HepG2 (cell line): ENCODE measurements around the gene LRRC72. TPM values are rescaled to one million over a fixed set of nuclear protein-coding genes. Genes with fewer than 3 reads are reported as not detected.

Experiments used
- AHDC1 ChIP-seq: sonication (generic); formaldehyde crosslinking; IDR thresholded peaks from 2 replicates; pipeline ENCODE4 v1.5.1; 2020; ENCODE audit warnings: mild to moderate bottlenecking, missing genetic modification reagents, borderline replicate concordance
- ATRX ChIP-seq: sonication (generic); formaldehyde crosslinking; IDR thresholded peaks from 2 replicates; pipeline ENCODE4 v1.4.0; 2020; ENCODE audit warnings: missing genetic modification reagents, borderline replicate concordance
- DBP ChIP-seq: sonication (generic); formaldehyde crosslinking; IDR thresholded peaks from 2 replicates; pipeline ENCODE4 v1.4.0; 2020; ENCODE audit warnings: missing genetic modification reagents; ENCODE audit errors: not compliant biosample characterization
- MXD3 ChIP-seq: IDR thresholded peaks from 2 replicates; pipeline ENCODE4 v1.6.1; 2016; ENCODE audit warnings: mild to moderate bottlenecking, missing biosample characterization, missing genetic modification reagents
- PCBP1 ChIP-seq: fragments of 200-400 bp; formaldehyde crosslinking; IDR thresholded peaks from 2 replicates; pipeline ENCODE4 v1.6.1; 2017; ENCODE audit warnings: mild to moderate bottlenecking, low read depth, low read length, borderline replicate concordance
- XBP1 ChIP-seq: sonication (generic); formaldehyde crosslinking; IDR thresholded peaks from 2 replicates; pipeline ENCODE4 v1.5.0; 2020; ENCODE audit warnings: missing genetic modification reagents
- ZNF281 ChIP-seq: sonication (generic); formaldehyde crosslinking; IDR thresholded peaks from 2 replicates; pipeline ENCODE4 v1.4.0; 2020; ENCODE audit warnings: missing genetic modification reagents, borderline replicate concordance
- ZNF451 ChIP-seq: sonication (generic); formaldehyde crosslinking; IDR thresholded peaks from 2 replicates; pipeline ENCODE4 v1.5.0; 2020; ENCODE audit warnings: mild to moderate bottlenecking, missing genetic modification reagents
- ZNF513 ChIP-seq: sonication (generic); formaldehyde crosslinking; conservative IDR thresholded peaks from 2 replicates; pipeline ENCODE4 v1.5.0; 2020; ENCODE audit warnings: missing genetic modification reagents
- ZNF619 ChIP-seq: sonication (generic); formaldehyde crosslinking; IDR thresholded peaks from 2 replicates; pipeline ENCODE4 v1.4.0; 2020; ENCODE audit warnings: mild to moderate bottlenecking, missing genetic modification reagents
- polyA plus RNA-seq, 8 experiments: library from polyadenylated mRNA; depleted of rRNA in 3 of 8; stranded (reverse) in 7 of 8; unstranded in 1 of 8; fragments of >200 nt; fragmentation: Illumina TruSeq in 4 of 8; extraction: Trizol in 4 of 8; gene quantifications; 2 replicates each; pipeline versions ENCODE4 v1.2.1 to v1.2.3, GENCODE V29; 2011 to 2016; ENCODE audit warnings: low read depth in 4 of 8, missing spikeins in 1 of 8, mixed read lengths in 1 of 8; ENCODE audit not compliant: insufficient read depth in 1 of 8
- total RNA-seq, 5 experiments: library from RNA; depleted of rRNA; stranded (reverse); fragments of >200 nt; fragmentation: Illumina TruSeq; extraction: Trizol; gene quantifications; 2 replicates each; pipeline ENCODE4 v1.2.3, GENCODE V29; 2016; ENCODE audit warnings: low read depth in 1 of 5

Gene LRRC72
- total and polyA plus RNA-seq, 2 of the 13 experiments (the other 11 are each of a cell fraction or from before 2014, with no cell fraction given) = not detected

GRCh38 chr7:16494551-16494950, 32.1 kb upstream of the LRRC72 start (continued):
- TF ChIP-seq DBP (CRISPR knock-in tag) (no peak), ZNF513 (CRISPR knock-in tag) (no peak), ATRX (no peak), AHDC1 (CRISPR knock-in tag) (no peak), PCBP1 (no peak), ZNF451 (CRISPR knock-in tag) (no peak), MXD3 (no peak), XBP1 (CRISPR knock-in tag) (no peak), ZNF281 (CRISPR knock-in tag) (no peak), ZNF619 (no peak)
